Measurements from ENCODE around the gene ZNF683. TPM values are rescaled to one million over a fixed set of nuclear protein-coding genes. Genes with fewer than 3 reads are reported as not detected.
A peak's percentile ranks its signal among the peaks of the same experiment; 100 is the strongest.
"Not testable (repeated sequence)": the region's sequence is repeated elsewhere in the genome, so short reads cannot be mapped to it uniquely, and the experiment has no call there.

The ZNF683 gene
- total and polyA plus RNA-seq, 2 of the 4 experiments (the other 2 are of a cell fraction), result not detected

DNA sequence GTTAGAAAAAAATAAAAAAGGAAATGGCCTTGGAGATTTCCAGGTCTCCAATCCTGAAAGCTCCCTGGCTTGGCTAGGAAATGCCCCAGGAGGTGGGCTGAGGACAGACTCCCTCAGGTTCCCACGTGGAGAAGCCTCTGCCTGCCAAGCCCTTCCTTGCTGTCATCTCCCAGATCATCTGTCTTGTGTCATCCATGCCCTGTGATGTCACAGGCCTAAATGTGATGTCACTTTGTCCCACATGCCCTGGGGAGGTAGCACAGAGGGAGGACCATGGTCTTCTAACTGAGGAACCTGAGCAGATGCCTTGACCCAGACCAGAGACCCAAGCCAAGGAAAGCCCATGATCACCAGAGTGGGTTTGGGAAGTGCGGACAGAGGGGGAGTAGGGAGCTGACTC lies 1.8 kb upstream of the ZNF683 start:
- H2BK15ac ChIP-seq (ENCODE audit: low read depth, low read length); dilution Hi-C loops (cut with HindIII; ENCODE audit: low sequenced_read_pairs, unreplicated experiment); H4K91ac ChIP-seq (ENCODE audit: insufficient read depth, low read depth, low read length); H2AK9ac ChIP-seq (replicated peaks; ENCODE audit: low read depth, low read length, poor library complexity); H3K9ac ChIP-seq (ENCODE audit: low read depth, low read length); H2AFZ ChIP-seq (replicated peaks; ENCODE audit: low read length, poor library complexity); H3K79me1 ChIP-seq (ENCODE audit: low read depth in 1 of 2, low read length in 2 of 2); H3K18ac ChIP-seq (ENCODE audit: low read depth, low read length); H2BK5ac ChIP-seq (ENCODE audit: low read depth, low read length, poor library complexity, severe bottlenecking); H2BK120ac ChIP-seq (ENCODE audit: low read depth, low read length); DNase-seq; H2BK20ac ChIP-seq (ENCODE audit: low read depth, low read length); intact Hi-C loops (cut with micrococcal nuclease); H3K9me3 ChIP-seq (ENCODE audit: control insufficient read depth, insufficient read depth, low read length); H3K27ac ChIP-seq (ENCODE audit: insufficient read depth, low read length); H4K20me1 ChIP-seq (ENCODE audit: insufficient read depth, low read length); H4K8ac ChIP-seq (ENCODE audit: low read depth in 2 of 2, low read length in 2 of 2); H3K23ac ChIP-seq (ENCODE audit: low read depth, low read length); H3K4me3 ChIP-seq (ENCODE audit: insufficient read depth, low read depth, low read length); H2AK5ac ChIP-seq (ENCODE audit: low read depth, low read length); H3K4me2 ChIP-seq (ENCODE audit: low read depth, low read length); H4K5ac ChIP-seq (ENCODE audit: low read depth, low read length); H3K9me1 ChIP-seq (ENCODE audit: insufficient read depth, low read length); in situ Hi-C loops (cut with MboI; ENCODE audit: low sequenced_read_pairs); ATAC-seq (ENCODE audit: low read depth); H3K14ac ChIP-seq (replicated peaks; ENCODE audit: low read depth, low read length); H3K36me3 ChIP-seq (ENCODE audit: control insufficient read depth, insufficient read depth, low read length); BruUV-seq (replicated peaks); H3K56ac ChIP-seq (ENCODE audit: extremely low read depth, insufficient read depth, low read length); H3K27me3 ChIP-seq (ENCODE audit: control insufficient read depth, insufficient read depth, low read length); POLR2A ChIA-PET (ENCODE audit: unreplicated experiment): not testable (repeated sequence)
- Histone ChIP-seq H3K4ac (ENCODE audit: low read depth, low read length) (peak overlapping the region; percentile 26), H3K4me1 (ENCODE audit: control insufficient read depth, insufficient read depth, low read length) (peaks cover 10% of the 10 kb centered on the region)
- WGBS, 2 experiments (ENCODE audit: extremely low coverage in 2 of 2, insufficient read length in 1 of 2), result no CpG with 5 or more reads among the region's 2 CpGs
- CTCF ChIA-PET, result interaction anchor here (1.2 kb wide), 1 partner anchor 43 kb away, joined by 4 read pairs; no protein-coding TSS in a partner anchor
